Gastrocnemius medialis (tissue), 4 donors: ENCODE results near the gene BDKRB1.

Source experiments
- POLR2A ChIP-seq, 2 donors: fragments of 450-650 bp; IDR thresholded peaks; one replicate each; pipeline ENCODE4 v1.6.1; 2017; ENCODE audit warnings: antibody characterized with exemption in 2 of 2, mild to moderate bottlenecking in 2 of 2, moderate library complexity in 2 of 2
- TF ChIP-seq, protein P1 (sequence below), 5 experiments: fragments of 450-650 bp in 3 of 5; fragments of 200-600 bp in 2 of 5; sonication (generic) in 2 of 5; IDR thresholded peaks in 4 of 5; conservative IDR thresholded peaks in 1 of 5; 1 replicate in 4 of 5; 2 replicates in 1 of 5; pipeline ENCODE4 v1.5.1; 2016 to 2019; ENCODE audit warnings: antibody characterized with exemption in 5 of 5, mild to moderate bottlenecking in 3 of 5, moderate library complexity in 3 of 5

DNA sequence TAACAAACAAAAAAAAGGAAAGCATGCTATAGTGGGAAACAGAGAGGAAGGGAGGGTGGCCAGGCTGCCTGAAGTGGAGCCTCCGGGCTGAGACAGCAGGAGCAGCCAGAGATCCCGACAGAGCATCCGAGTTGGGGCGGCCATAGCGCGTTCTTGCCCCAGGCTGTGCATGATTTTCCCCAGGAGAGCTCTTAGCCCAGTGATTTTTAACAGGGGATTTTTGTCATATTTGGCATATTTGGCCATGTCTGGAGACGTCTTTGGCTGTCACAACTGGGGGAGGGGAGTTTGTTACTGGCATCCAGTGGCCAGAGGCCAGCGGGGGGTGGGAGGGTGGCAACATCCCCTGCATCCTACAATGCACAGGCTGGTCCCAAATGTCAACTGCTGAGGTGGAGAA is 23.6 kb downstream of the BDKRB1 start:
- TF ChIP-seq, protein P1, sequence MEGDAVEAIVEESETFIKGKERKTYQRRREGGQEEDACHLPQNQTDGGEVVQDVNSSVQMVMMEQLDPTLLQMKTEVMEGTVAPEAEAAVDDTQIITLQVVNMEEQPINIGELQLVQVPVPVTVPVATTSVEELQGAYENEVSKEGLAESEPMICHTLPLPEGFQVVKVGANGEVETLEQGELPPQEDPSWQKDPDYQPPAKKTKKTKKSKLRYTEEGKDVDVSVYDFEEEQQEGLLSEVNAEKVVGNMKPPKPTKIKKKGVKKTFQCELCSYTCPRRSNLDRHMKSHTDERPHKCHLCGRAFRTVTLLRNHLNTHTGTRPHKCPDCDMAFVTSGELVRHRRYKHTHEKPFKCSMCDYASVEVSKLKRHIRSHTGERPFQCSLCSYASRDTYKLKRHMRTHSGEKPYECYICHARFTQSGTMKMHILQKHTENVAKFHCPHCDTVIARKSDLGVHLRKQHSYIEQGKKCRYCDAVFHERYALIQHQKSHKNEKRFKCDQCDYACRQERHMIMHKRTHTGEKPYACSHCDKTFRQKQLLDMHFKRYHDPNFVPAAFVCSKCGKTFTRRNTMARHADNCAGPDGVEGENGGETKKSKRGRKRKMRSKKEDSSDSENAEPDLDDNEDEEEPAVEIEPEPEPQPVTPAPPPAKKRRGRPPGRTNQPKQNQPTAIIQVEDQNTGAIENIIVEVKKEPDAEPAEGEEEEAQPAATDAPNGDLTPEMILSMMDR (IDR thresholded peaks at IDR 0.05 in 4 of 5, conservative IDR thresholded peaks at IDR 0.05 in 1 of 5): no peak
- TF ChIP-seq POLR2A (IDR thresholded peaks at IDR 0.05): no peak
